Activated CD8-positive, alpha-beta memory T cell treated with anti-CD3 and anti-CD28 coated beads for 1 hour (primary cell): ENCODE measurements around the gene NOD2.

Source experiments
- DNase-seq, 2 donors: peaks; one replicate each; pipeline ENCODE4 v3.0.0-alpha.2; 2020; ENCODE audit warnings: low read depth in 1 of 2; ENCODE audit errors: extremely low read depth in 1 of 2

NOD2 gene

DNA sequence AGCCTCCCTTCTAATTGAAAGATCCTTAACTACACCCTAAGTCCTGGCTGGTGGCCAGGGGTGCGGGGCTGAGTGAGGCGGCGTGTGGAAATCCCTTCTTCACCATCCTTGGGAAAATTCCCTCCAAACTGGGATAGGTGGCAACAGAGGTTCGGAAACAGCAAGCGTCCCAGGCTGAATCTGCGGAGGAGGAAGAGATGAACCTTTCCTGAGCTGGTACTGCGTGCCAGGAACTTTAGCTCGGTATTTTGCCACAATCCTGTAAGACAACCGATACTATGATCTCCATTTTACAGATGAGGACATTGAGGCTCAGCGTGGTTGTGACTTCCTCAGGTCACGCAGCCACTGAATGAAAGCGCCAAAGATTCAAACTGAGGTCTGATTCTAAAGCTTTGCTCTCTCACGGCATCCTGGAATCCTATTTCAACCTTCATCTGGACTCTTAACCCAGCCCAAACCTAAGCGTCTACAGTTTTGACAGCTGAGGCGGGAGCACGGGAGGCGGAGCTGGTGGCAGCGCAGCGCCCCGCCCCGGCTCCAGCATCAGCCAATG is 47.9 kb downstream of the NOD2 start:
- no peak for DNase-seq

DNA sequence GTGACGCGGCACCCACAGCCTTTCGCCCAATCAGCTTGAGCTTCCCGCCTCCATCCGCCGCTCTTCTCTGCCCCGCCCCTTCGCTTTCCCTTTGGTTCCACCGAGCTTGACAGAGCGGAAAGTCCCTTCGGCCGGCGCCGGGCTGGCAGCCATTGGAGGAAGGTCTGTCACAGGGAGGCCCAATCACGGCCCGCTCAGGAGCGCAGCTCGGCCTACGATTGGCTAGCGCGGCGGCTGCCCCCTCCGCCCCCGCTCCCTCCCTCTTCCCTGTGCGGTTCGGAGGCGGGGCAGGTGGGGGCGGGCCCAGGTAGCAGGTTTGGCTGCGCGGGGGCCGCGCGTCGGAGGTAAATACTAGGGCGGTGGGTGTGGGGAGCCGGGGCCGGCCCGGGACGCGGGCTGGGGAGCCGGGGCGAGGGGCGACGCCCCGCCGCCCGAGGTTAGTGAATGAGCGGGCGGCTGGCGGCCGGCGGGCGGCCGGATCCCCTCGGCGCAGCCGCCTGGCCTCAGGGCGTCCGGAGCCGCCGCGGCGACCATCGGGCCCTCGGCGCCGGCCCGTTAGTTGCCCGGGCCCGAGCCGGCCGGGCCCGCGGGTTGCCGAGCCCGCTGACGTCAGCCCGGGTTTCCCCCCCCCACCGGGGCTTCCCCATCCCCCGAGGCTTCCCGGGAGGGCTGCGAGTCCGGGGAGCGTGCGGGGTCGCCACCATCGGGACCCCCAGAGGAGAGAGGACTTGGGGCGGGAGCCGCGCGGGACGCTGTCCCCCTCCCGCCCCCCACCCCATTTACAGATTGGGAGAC is 48.6 kb downstream of the NOD2 start, which contains the start of gene CYLD:
TSS of gene CYLD (plus strand) at position 306 of the 795 bp plus-strand sequence. CDS start 7,613 bp downstream, outside the sequence.
- DNase-seq = peak; percentile 97 to 99

DNA sequence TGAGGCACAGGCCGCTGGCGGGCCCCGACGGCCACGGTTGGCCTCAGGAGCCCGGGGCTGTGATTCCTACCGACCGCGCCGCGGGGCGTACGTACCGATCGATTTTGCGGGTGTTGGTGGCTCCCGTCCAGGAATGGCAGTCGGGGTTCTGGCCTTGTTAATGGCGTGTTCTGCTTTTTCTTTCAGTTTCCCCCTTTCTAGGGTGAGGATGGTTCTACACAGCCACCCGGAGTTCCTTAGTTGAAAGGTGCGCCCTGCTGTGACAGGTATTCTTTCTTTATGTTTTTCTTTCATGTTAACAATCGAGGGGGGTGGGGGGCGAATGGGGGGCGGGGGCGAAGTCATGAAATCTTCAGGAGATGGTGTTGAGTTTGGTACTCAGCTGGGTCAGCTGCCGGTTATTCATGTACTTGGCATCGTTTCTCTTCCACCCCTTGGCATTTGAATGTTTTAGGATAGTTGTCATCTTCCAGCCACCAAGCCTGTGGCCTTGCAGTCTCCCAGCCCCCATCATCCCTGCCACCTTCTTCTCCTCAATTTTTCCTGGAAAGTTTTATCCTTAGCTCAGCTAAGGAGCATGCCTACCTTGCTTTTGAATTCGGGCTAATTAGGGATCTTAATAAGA is 49.3 kb downstream of the NOD2 start:
- peak in 1 of 2 donors; percentile 13 for DNase-seq

DNA sequence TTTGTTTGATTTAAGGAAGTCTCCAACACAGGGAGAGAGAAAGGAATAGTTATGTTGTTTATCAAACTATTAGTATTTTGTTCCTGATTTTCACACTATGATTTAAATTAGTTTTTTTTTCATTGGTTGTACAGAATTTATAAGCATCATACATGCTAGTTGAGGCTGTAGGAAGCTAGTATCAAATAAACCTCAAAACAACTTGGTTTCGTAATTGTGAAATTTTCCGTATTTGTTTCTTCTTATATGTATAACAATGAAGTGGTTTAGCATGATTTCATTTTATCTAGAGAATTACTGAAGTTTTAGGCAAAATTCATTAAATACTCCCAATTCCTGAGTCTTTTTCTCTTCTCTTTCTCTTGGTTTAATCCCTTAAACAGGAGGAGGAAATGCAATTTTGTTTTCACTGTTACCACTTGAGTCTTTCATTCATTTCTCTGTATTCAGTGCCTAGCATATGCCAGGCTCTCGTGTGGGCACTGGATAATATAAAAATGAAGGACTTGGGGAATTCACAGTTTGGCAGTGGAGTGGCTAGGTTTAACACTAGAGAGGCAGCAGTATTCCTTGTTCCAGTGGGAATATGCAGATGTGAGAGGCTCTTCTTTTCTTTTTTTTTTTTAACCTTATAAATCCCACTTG is 50.3 kb downstream of the NOD2 start:
- DNase-seq = no peak

DNA sequence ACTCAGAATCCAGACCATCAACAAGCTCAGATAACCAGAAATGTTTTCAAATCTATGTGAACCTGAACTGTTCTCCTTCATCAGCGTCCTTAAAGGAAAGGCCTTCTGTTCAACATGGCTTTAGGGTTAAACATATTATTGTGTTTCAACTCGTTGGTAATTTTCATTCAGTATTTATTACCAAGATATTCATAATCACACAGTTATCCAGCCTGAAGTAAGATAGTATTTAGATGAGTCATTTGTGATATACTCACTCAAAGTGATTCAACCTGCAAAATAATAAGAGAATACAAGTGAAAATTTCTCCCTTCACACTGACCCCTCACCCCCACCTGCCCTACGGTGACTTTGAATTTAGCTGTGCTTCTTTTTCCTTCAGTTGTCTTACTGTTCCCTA is 51.5 kb downstream of the NOD2 start:
- no peak for DNase-seq

GRCh38 chr16:50745940-50746339 is 52.5 kb downstream of the NOD2 start:
- no peak for DNase-seq

DNA sequence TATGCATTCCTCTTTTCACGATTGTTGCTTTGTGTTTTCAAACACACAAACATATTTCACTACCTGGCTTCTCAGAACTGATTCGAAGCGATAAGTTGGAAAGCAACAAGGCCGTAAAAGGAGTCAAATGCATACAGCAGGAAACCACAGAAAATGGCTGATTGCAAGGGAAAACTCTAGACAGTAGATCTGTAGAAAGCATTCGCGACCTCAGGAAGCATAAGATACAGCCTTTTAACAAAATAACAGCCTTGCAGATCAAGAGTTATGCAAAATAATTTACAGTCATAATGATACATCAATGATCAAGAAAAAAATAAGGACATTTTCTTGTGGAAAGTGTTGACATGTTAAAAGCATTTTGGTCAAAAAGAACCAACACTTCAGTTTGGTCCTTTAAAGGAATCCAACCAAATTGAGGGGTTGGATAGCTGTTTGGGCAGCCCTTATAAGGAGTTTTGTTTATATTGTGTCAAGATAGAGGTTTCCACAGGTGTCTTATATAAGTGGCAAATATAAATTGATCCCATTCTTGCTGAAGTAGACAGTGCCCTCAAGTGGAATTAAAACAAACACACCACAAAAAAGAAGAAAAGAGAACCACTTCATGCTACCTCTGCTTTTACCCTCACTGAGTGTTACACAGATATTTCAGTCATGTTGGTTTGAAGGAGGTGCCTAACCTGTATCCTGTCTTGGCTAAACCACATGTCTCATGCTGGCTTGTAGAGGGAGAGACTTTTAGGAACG is 54.0 kb downstream of the NOD2 start:
- no peak for DNase-seq

DNA sequence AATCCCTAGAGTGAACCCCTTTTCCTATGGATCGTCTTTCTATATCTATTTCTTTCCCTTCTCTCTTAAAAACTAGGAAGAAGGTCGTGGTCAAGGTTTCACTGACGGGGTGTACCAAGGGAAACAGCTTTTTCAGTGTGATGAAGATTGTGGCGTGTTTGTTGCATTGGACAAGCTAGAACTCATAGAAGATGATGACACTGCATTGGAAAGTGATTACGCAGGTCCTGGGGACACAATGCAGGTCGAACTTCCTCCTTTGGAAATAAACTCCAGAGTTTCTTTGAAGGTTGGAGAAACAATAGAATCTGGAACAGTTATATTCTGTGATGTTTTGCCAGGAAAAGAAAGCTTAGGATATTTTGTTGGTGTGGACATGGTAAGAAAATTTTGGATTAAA is 58.1 kb downstream of the NOD2 start:
- DNase-seq = no peak

DNA sequence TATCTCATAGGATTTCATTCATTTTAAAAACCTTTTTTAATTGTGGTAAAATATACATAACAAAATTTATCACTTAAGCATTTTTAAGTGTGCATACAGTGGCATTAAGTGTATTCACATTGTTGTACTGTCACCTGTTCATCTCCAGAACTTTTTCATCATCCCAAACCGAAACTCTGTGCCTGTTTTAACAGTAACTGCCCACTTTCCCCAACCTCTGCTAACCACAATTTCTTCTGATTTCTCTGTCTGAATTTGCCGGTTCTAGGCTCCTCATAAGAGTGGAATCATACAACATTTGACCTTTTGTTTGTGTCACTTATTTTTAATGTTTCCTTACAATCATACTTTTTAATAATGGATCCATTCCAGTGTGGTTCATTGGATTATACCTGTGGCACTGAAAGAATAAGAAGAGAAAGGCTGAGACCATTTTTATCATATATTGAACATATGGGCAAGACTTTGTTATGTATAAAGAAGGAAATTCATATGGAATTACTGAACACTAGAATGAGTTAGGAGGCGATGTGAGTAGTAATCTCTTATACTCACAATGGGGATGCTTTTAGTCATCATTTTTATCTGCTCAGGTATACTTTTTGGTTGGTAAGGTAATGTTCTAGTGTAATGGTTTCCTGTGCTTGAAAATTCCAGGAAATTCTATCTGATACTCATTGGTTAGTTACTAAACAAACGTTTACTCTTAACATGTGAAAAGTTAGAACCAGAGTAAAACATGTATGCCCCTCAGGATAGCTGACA is 59.2 kb downstream of the NOD2 start:
- DNase-seq = no peak

GRCh38 chr16:50756473-50756872 is 63.1 kb downstream of the NOD2 start:
- DNase-seq = no peak

GRCh38 chr16:50761267-50761666 is 67.9 kb downstream of the NOD2 start:
- DNase-seq = no peak

DNA sequence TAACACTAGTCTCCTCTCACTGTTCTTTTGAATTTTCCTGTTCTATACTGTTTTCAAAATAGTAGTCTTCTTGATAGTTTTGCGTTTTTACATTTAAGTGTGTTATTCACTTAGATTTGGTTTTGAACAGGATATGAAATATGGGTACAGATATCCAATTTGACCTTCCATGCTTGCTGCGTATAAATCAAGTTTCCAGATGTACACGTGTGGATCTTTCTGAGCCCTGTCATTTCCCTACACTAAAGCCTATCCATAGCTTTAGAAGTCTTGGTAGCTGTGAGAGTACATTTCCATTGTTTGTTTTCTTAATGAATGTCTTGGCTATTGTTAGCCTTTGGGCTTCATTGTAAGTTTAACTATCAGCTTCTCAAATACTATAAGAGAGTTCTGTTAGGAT is 68.8 kb downstream of the NOD2 start:
- no peak for DNase-seq

DNA sequence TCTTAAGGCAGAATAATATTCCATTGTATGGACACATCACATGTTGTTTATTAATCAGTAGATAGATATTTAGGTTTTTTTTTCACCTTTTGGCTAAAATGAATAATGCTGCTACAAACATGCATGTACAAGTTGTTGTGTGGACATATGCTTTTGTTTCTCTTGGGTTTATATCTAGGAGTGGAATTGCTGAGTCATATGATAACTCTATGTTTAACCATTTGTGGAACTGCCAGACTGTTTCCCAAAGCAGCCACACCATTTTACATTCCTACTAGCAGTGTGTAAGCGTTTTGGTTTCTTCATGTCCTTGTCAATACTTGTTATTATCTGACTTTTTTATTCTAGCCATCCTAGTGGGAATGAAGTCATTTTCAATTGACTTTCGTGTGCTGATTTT is 69.8 kb downstream of the NOD2 start:
- no peak for DNase-seq

- no peak for DNase-seq
Observed at GRCh38 chr16:50765260-50765659, 71.9 kb downstream of the NOD2 start.

DNA sequence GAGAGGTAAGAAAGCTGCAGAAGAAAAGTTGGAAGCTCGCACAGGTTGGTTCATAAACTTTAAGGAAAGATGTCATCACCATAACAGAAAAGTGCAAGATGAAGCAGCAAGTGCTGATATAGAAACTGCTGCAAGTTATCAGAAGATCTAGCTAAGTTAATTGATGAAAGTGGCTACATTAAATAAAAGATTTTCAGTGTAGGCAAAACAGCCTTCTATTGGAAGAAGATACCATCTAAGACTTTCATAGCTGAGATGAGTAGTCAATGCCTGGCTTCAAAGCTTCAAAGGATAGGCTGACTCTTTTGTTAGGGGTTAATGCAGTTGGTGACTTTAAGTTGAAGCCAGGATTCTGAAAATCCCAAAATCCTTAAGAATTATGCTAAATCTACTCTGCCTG is 72.5 kb downstream of the NOD2 start:
- DNase-seq = no peak

GRCh38 chr16:50767197-50767596 is 73.8 kb downstream of the NOD2 start:
- DNase-seq = no peak

GRCh38 chr16:50771366-50771765 is 78.0 kb downstream of the NOD2 start:
- no peak for DNase-seq

- DNase-seq = no peak
Observed at GRCh38 chr16:50774405-50774804, 81.0 kb downstream of the NOD2 start.

GRCh38 chr16:50774960-50775359 is 81.6 kb downstream of the NOD2 start:
- no peak for DNase-seq

GRCh38 chr16:50776037-50776436 is 82.6 kb downstream of the NOD2 start:
- no peak for DNase-seq
